H1 (cell line): ENCODE measurements around the gene NUP205. TPM values are rescaled to one million over a fixed set of nuclear protein-coding genes. Genes with fewer than 3 reads are reported as not detected.
A peak's percentile ranks its signal among the peaks of the same experiment; 100 is the strongest.

ENCODE experiments used
- CTCF ChIA-PET: fragments of 300-600 bp; sonication (Branson Sonifier 250); formaldehyde crosslinking; loops from one replicate; lab custom pipeline; 2021; ENCODE audit not compliant: partially characterized antibody; lab: Charles Lee
- POLR2A ChIA-PET: fragments of 300-600 bp; sonication (Branson Sonifier 250); formaldehyde crosslinking; loops from one replicate; lab custom pipeline; 2021; ENCODE audit warnings: inconsistent platforms; ENCODE audit not compliant: partially characterized antibody; lab: Charles Lee
- DNase-seq, 2 experiments: peaks; one replicate each; pipeline versions ENCODE4 v3.0.0 to v3.0.0-alpha.2; 2010 to 2022; ENCODE audit warnings: low spot score in 2 of 2, low read depth in 1 of 2, mixed read lengths in 1 of 2
- FAIRE-seq: peaks from 2 replicates; lab custom pipeline; 2011; peaks lifted over from hg19 to GRCh38; lab: Jason Lieb, UNC
- H2AFZ ChIP-seq: 2 replicates; pipeline ENCODE4 v1.8.1; 2012; ENCODE audit warnings: low read length, inconsistent platforms
- H2AK5ac ChIP-seq: 2 replicates; pipeline ENCODE4 v1.6.1; 2013; ENCODE audit warnings: low read depth, low read length
- H2BK120ac ChIP-seq: replicated peaks from 2 replicates; pipeline ENCODE3; 2013; ENCODE audit warnings: low read depth, low read length, inconsistent platforms
- H2BK12ac ChIP-seq: 2 replicates; pipeline ENCODE4 v1.6.1; 2013; ENCODE audit warnings: low read depth, low read length
- H2BK15ac ChIP-seq: 2 replicates; pipeline ENCODE4 v1.6.1; 2013; ENCODE audit warnings: low read length
- H2BK20ac ChIP-seq: 2 replicates; pipeline ENCODE4 v1.6.1; 2013; ENCODE audit warnings: low read length
- H2BK5ac ChIP-seq: 2 replicates; pipeline ENCODE4 v1.6.1; 2013; ENCODE audit warnings: low read depth, low read length
- H3K14ac ChIP-seq: 2 replicates; pipeline ENCODE4 v1.6.1; 2013; ENCODE audit warnings: inconsistent platforms; ENCODE audit not compliant: insufficient read length
- H3K18ac ChIP-seq: 2 replicates; pipeline ENCODE4 v1.6.1; 2013; ENCODE audit warnings: low read length; ENCODE audit errors: extremely low read depth
- H3K23ac ChIP-seq: 2 replicates; pipeline ENCODE4 v1.6.1; 2013; ENCODE audit warnings: inconsistent platforms; ENCODE audit not compliant: insufficient read length
- H3K23me2 ChIP-seq: 2 replicates; pipeline ENCODE4 v1.6.1; 2013; ENCODE audit warnings: low read depth, low read length
- H3K27ac ChIP-seq: 2 replicates; pipeline ENCODE4 v1.6.1; 2011; ENCODE audit warnings: low read depth, low read length, inconsistent platforms
- H3K27me3 ChIP-seq, 4 experiments: replicated peaks in 1 of 4; 1 replicate in 1 of 4; 2 replicates in 3 of 4; pipeline versions ENCODE4 v1.6.1 to v1.8.1; 2011 to 2013; ENCODE audit warnings: low read length in 3 of 4, mild to moderate bottlenecking in 3 of 4, inconsistent platforms in 2 of 4, mixed read lengths in 2 of 4, moderate library complexity in 1 of 4; ENCODE audit not compliant: control insufficient read depth in 3 of 4, insufficient read depth in 3 of 4; ENCODE audit errors: extremely low read depth in 1 of 4
- H3K36me3 ChIP-seq, 4 experiments: 2 replicates each; pipeline versions ENCODE4 v1.6.1 to v1.8.1; 2011 to 2013; ENCODE audit warnings: mild to moderate bottlenecking in 4 of 4, low read length in 3 of 4, moderate library complexity in 2 of 4, control low read depth in 1 of 4, inconsistent platforms in 1 of 4; ENCODE audit not compliant: insufficient read depth in 4 of 4, control insufficient read depth in 2 of 4
- H3K4ac ChIP-seq: replicated peaks from 2 replicates; pipeline ENCODE3; 2013; ENCODE audit warnings: low read length, low read depth, mixed read lengths, inconsistent platforms; ENCODE audit not compliant: insufficient read length
- H3K4me1 ChIP-seq, 4 experiments: replicated peaks in 1 of 4; 1 replicate in 1 of 4; 2 replicates in 3 of 4; pipeline versions ENCODE4 v1.6.1 to v1.8.1; 2011 to 2013; ENCODE audit warnings: low read length in 3 of 4, inconsistent platforms in 2 of 4, mixed read lengths in 1 of 4; ENCODE audit not compliant: insufficient read depth in 4 of 4, control insufficient read depth in 3 of 4
- H3K4me2 ChIP-seq, 2 experiments: 2 replicates each; pipeline versions ENCODE4 v1.6.1 to v1.8.1; 2011 to 2013; ENCODE audit warnings: low read depth in 2 of 2, low read length in 2 of 2, control low read depth in 1 of 2, inconsistent platforms in 1 of 2, mild to moderate bottlenecking in 1 of 2; ENCODE audit not compliant: insufficient read depth in 1 of 2
- H3K4me3 ChIP-seq, 4 experiments: fragments of 200-600, 300-600 bp in 1 of 4; sonication (generic), shearing (Covaris generic), sonication (Bioruptor Twin) in 1 of 4; 2 replicates each; pipeline versions ENCODE4 v1.5.1 to v1.8.1; 2011 to 2016; ENCODE audit warnings: low read length in 4 of 4, low read depth in 3 of 4, control low read depth in 2 of 4, inconsistent platforms in 2 of 4, mild to moderate bottlenecking in 2 of 4, mixed read lengths in 1 of 4, moderate library complexity in 1 of 4; ENCODE audit not compliant: insufficient read depth in 2 of 4; ENCODE audit errors: extremely low read depth in 1 of 4
- H3K56ac ChIP-seq: replicated peaks from 2 replicates; pipeline ENCODE3; 2013; ENCODE audit warnings: low read depth, mild to moderate bottlenecking, mixed read lengths, low read length, inconsistent platforms; ENCODE audit not compliant: insufficient read length
- H3K79me1 ChIP-seq: 2 replicates; pipeline ENCODE4 v1.6.1; 2013; ENCODE audit warnings: low read depth, low read length, control low read depth
- H3K79me2 ChIP-seq, 2 experiments: 2 replicates each; pipeline versions ENCODE4 v1.6.1 to v1.8.1; 2012 to 2013; ENCODE audit warnings: low read length in 2 of 2, mild to moderate bottlenecking in 2 of 2, inconsistent platforms in 1 of 2; ENCODE audit not compliant: insufficient read depth in 2 of 2, control insufficient read depth in 1 of 2
- H3K9ac ChIP-seq, 4 experiments: replicated peaks in 1 of 4; 1 replicate in 1 of 4; 2 replicates in 3 of 4; pipeline versions ENCODE4 v1.6.1 to v1.8.1; 2011 to 2013; ENCODE audit warnings: low read depth in 3 of 4, low read length in 3 of 4, control low read depth in 2 of 4, mild to moderate bottlenecking in 2 of 4, moderate library complexity in 2 of 4, inconsistent platforms in 1 of 4; ENCODE audit errors: extremely low read depth in 1 of 4
- H3K9me3 ChIP-seq, 2 experiments: 2 replicates each; pipeline versions ENCODE4 v1.6.1 to v1.8.1; 2012 to 2013; ENCODE audit warnings: mild to moderate bottlenecking in 2 of 2, moderate library complexity in 2 of 2, control low read depth in 1 of 2, inconsistent platforms in 1 of 2, low read depth in 1 of 2, low read length in 1 of 2, mixed read lengths in 1 of 2; ENCODE audit not compliant: insufficient read depth in 2 of 2
- H4K20me1 ChIP-seq, 2 experiments: replicated peaks in 1 of 2; 2 replicates each; pipeline versions ENCODE3 to v1.8.1; 2011 to 2013; ENCODE audit warnings: inconsistent platforms in 2 of 2, low read length in 2 of 2, mild to moderate bottlenecking in 1 of 2; ENCODE audit not compliant: insufficient read depth in 2 of 2, control insufficient read depth in 1 of 2
- H4K5ac ChIP-seq: 2 replicates; pipeline ENCODE4 v1.6.1; 2013; ENCODE audit warnings: low read length, low read depth, mixed read lengths, inconsistent platforms; ENCODE audit not compliant: insufficient read length
- H4K8ac ChIP-seq: 2 replicates; pipeline ENCODE4 v1.8.0; 2013; ENCODE audit warnings: mild to moderate bottlenecking, moderate library complexity, low read length, inconsistent platforms; ENCODE audit not compliant: insufficient read depth; ENCODE audit errors: extremely low read depth
- H4K91ac ChIP-seq: replicated peaks from 2 replicates; pipeline ENCODE3; 2013; ENCODE audit warnings: low read length, mixed read lengths, inconsistent platforms; ENCODE audit not compliant: insufficient read length
- WGBS, 2 experiments: shearing (Covaris generic) in 1 of 2; methylation state at CpG; one replicate each; pipeline versions ENCODE4 v1.1.6 to v1.1.7; 2013 to 2015; ENCODE audit warnings: low lambda C conversion rate in 2 of 2, mixed read lengths in 2 of 2, inconsistent platforms in 1 of 2, low coverage in 1 of 2, missing lambda C conversion rate in 1 of 2; ENCODE audit not compliant: insufficient replicate concordance in 2 of 2, insufficient coverage in 1 of 2, insufficient read length in 1 of 2; ENCODE audit errors: extremely low coverage in 1 of 2, missing lambda C conversion rate in 1 of 2; 5-methylcytosine and 5-hydroxymethylcytosine counted together
- polyA plus RNA-seq, 7 experiments: library from polyadenylated mRNA; depleted of rRNA in 3 of 7; stranded (reverse) in 5 of 7; unstranded in 2 of 7; fragments of >200 nt in 5 of 7; fragments of 200-250 nt in 2 of 7; gene quantifications; 1 replicate in 5 of 7; 2 replicates in 1 of 7; 4 replicates in 1 of 7; pipeline versions ENCODE4 v1.2.1 to v1.2.3, GENCODE V29; 2011 to 2013; ENCODE audit warnings: missing spikeins in 2 of 7, mixed read lengths in 2 of 7
- total RNA-seq: library from RNA; stranded (reverse); fragmentation: NEBNext Ultra II Directional; extraction: Animal tissue kit (Norgen Biotek cat#: 25700); gene quantifications from 2 replicates; pipeline ENCODE4 v1.2.1, GENCODE V29; 2021

NUP205 gene
- total and polyA plus RNA-seq, 2 of the 8 experiments (the other 6 are each of a cell fraction or from before 2014, with no cell fraction given): 148 to 216 TPM

- no peaks in the 10 kb centered on the region; a peak in 1 of 8 replicates for H3K36me3 ChIP-seq
- no peak overlapping the region for H3K4ac ChIP-seq
- no peaks in the 10 kb centered on the region for H3K27me3 ChIP-seq
- 0 out of 2 replicates have a peak overlapping the region, but pooled peaks have one; percentile 61 for H2BK20ac ChIP-seq
- no peak overlapping the region for H2BK12ac ChIP-seq
- no peak overlapping the region for H4K91ac ChIP-seq
- WGBS, 2 experiments: 70% methylated on average over 8 of the region's 8 CpGs; no CpG with 5 or more reads in 1 of the 2 experiments
- no peak for DNase-seq
- no peak overlapping the region for H4K8ac ChIP-seq
- H2AFZ ChIP-seq: no peak overlapping the region
- no peak overlapping the region for H3K14ac ChIP-seq
- H3K18ac ChIP-seq: no peak overlapping the region; the same call in 1 of the 2 replicates
- H3K9ac ChIP-seq: no peak overlapping the region
- no peak overlapping the region for H3K4me2 ChIP-seq
- H3K23ac ChIP-seq: no peak overlapping the region
- H3K27ac ChIP-seq: no peak overlapping the region
- no peak overlapping the region for H3K56ac ChIP-seq
- no peaks in the 10 kb centered on the region for H3K9me3 ChIP-seq
- no peaks in the 10 kb centered on the region for H3K79me2 ChIP-seq
- H3K4me1 ChIP-seq: no peaks in the 10 kb centered on the region
- H4K5ac ChIP-seq: no peak overlapping the region
- H3K23me2 ChIP-seq: no peaks in the 10 kb centered on the region
- H2BK15ac ChIP-seq: no peak overlapping the region
- H3K79me1 ChIP-seq: no peaks in the 10 kb centered on the region
- no peaks in the 10 kb centered on the region for H4K20me1 ChIP-seq
- ChIA-PET CTCF (interaction anchor here (1.0 to 8.2 kb wide), 7 partner anchors 9 to 103 kb away, joined by 3 to 78 read pairs (median 4); partner anchors contain the start of gene SLC13A4), POLR2A (no interaction called here)
- no peak overlapping the region for H2BK120ac ChIP-seq
- FAIRE-seq: no peak
- no peak overlapping the region for H2BK5ac ChIP-seq
- H2AK5ac ChIP-seq: no peak overlapping the region
- no peak overlapping the region for H3K4me3 ChIP-seq
These were observed 139.7 kb downstream of the NUP205 start for GRCh38 chr7:135697276-135698049.
